HG02938 (cell line): ENCODE data around the gene PPP1CB.
A peak's percentile ranks its signal among the peaks of the same experiment; 100 is the strongest.
"Not testable (repeated sequence)": the region's sequence is repeated elsewhere in the genome, so short reads cannot be mapped to it uniquely, and the experiment has no call there.

ENCODE experiments used
- ATAC-seq: cut with Tn5 transposase; IDR thresholded peaks from one replicate; pipeline ENCODE4 v1.9.1; 2021; ENCODE audit warnings: mild to moderate bottlenecking, moderate library complexity; ENCODE audit not compliant: unreplicated experiment

Gene PPP1CB

GRCh38 chr2:28772351-28772750 is 20.7 kb downstream of the PPP1CB start:
- ATAC-seq: no peak

- ATAC-seq: no peak
These were observed 24.8 kb downstream of the PPP1CB start for GRCh38 chr2:28776471-28776870.

GRCh38 chr2:28778392-28778791 is 26.8 kb downstream of the PPP1CB start:
- no peak for ATAC-seq

- no peak for ATAC-seq
These were observed 27.4 kb downstream of the PPP1CB start for GRCh38 chr2:28779001-28779400.

GRCh38 chr2:28780496-28780895 is 28.9 kb downstream of the PPP1CB start:
- no peak for ATAC-seq

- no peak for ATAC-seq
These were observed 30.8 kb downstream of the PPP1CB start for GRCh38 chr2:28782423-28782822.

- not testable (repeated sequence) for ATAC-seq
These were observed 32.9 kb downstream of the PPP1CB start for GRCh38 chr2:28784570-28784969.

GRCh38 chr2:28796620-28797019 is 45.0 kb downstream of the PPP1CB start:
- ATAC-seq: no peak

GRCh38 chr2:28801726-28802125 is 50.1 kb downstream of the PPP1CB start:
- no peak for ATAC-seq

- ATAC-seq: no peak
These were observed 51.4 kb downstream of the PPP1CB start for GRCh38 chr2:28802975-28803429.

GRCh38 chr2:28809927-28810326 is 58.3 kb downstream of the PPP1CB start:
- no peak for ATAC-seq

GRCh38 chr2:28810384-28811285 is 59.0 kb downstream of the PPP1CB start, which contains the start of gene SPDYA:
TSS of gene SPDYA (plus strand) at chr2:28810834. CDS start at chr2:28816015, 5,181 bp downstream.
- ATAC-seq: peak; percentile 73

- no peak for ATAC-seq
These were observed 66.4 kb downstream of the PPP1CB start for GRCh38 chr2:28818053-28818452.

- no peak for ATAC-seq
These were observed 69.8 kb downstream of the PPP1CB start for GRCh38 chr2:28821295-28821958.

- ATAC-seq: no peak
These were observed 70.4 kb downstream of the PPP1CB start for GRCh38 chr2:28822036-28822435.

- no peak for ATAC-seq
These were observed 72.6 kb downstream of the PPP1CB start for GRCh38 chr2:28824207-28824606.

- ATAC-seq: no peak
These were observed 73.2 kb downstream of the PPP1CB start for GRCh38 chr2:28824870-28825269.

- no peak for ATAC-seq
These were observed 76.8 kb downstream of the PPP1CB start for GRCh38 chr2:28828382-28828781.

GRCh38 chr2:28833740-28834470 is 82.3 kb downstream of the PPP1CB start:
- ATAC-seq: no peak

- no peak for ATAC-seq
These were observed 84.2 kb downstream of the PPP1CB start for GRCh38 chr2:28835781-28836180.

GRCh38 chr2:28838971-28839370 is 87.3 kb downstream of the PPP1CB start:
- ATAC-seq: no peak
